DOHH2 (cell line): ENCODE measurements around the gene MAP4K3.

Experiments used
- H3F3A ChIP-seq: fragments of 200-600 bp; sonication (generic), shearing (Covaris generic); 2 replicates; pipeline ENCODE4 v1.6.0; 2016; ENCODE audit warnings: antibody characterized with exemption, mild to moderate bottlenecking; ENCODE audit not compliant: control insufficient read depth, insufficient read depth
- H3K27ac ChIP-seq: fragments of 200-600 bp; sonication (generic); 2 replicates; pipeline ENCODE4 v1.5.1; 2014; ENCODE audit warnings: low read depth, mild to moderate bottlenecking, low read length, moderate library complexity
- H3K27me3 ChIP-seq: fragments of 200-600 bp; sonication (generic); 2 replicates; pipeline ENCODE4 v1.6.1; 2014; ENCODE audit warnings: mild to moderate bottlenecking, low read length, mixed read lengths; ENCODE audit not compliant: control insufficient read depth
- H3K36me3 ChIP-seq: fragments of 200-600 bp; sonication (generic); 2 replicates; pipeline ENCODE4 v1.6.1; 2014; ENCODE audit warnings: mild to moderate bottlenecking, low read length, moderate library complexity, mixed read lengths; ENCODE audit not compliant: control insufficient read depth
- H3K4me1 ChIP-seq: fragments of 200-600 bp; sonication (generic); 2 replicates; pipeline ENCODE4 v1.6.1; 2014; ENCODE audit warnings: mild to moderate bottlenecking, low read length, mixed read lengths; ENCODE audit not compliant: control insufficient read depth
- H3K4me2 ChIP-seq: fragments of 200-600 bp; sonication (generic); 2 replicates; pipeline ENCODE4 v1.6.0; 2014; ENCODE audit warnings: mild to moderate bottlenecking, low read length, moderate library complexity
- H3K4me3 ChIP-seq: fragments of 200-600 bp; sonication (generic); 2 replicates; pipeline ENCODE4 v1.5.1; 2014; ENCODE audit warnings: mild to moderate bottlenecking, low read length, mixed read lengths
- H3K79me2 ChIP-seq: fragments of 200-600 bp; sonication (generic); 2 replicates; pipeline ENCODE4 v1.6.1; 2014; ENCODE audit warnings: mild to moderate bottlenecking, low read length, mixed read lengths; ENCODE audit not compliant: control insufficient read depth
- H3K9me2 ChIP-seq: fragments of 200-600 bp; sonication (generic); replicated peaks from 2 replicates; pipeline ENCODE4 v1.6.1; 2014; ENCODE audit warnings: mild to moderate bottlenecking, low read length, mixed read lengths; ENCODE audit not compliant: control insufficient read depth
- H3K9me3 ChIP-seq: fragments of 200-600 bp; sonication (generic); 2 replicates; pipeline ENCODE4 v1.6.1; 2014; ENCODE audit warnings: antibody characterized with exemption, low read length, mixed read lengths; ENCODE audit not compliant: control insufficient read depth, insufficient read depth
- H4K20me1 ChIP-seq: fragments of 200-600 bp; sonication (generic); 2 replicates; pipeline ENCODE4 v1.6.0; 2014; ENCODE audit warnings: low read depth, mild to moderate bottlenecking, antibody characterized with exemption, low read length, moderate library complexity; ENCODE audit not compliant: control insufficient read depth, insufficient read depth
- EZH2phosphoT487 ChIP-seq: fragments of 200-600 bp; sonication (generic); IDR thresholded peaks from 2 replicates; pipeline ENCODE4 v1.6.1; 2017; ENCODE audit warnings: borderline replicate concordance, mild to moderate bottlenecking, antibody characterized with exemption, low read length, moderate library complexity, mixed read lengths
- TF ChIP-seq, protein P1 (sequence below): fragments of 200-600 bp; sonication (generic); IDR thresholded peaks from one replicate; pipeline ENCODE4 v1.5.1; 2014; ENCODE audit warnings: antibody characterized with exemption, mild to moderate bottlenecking, low read depth, low read length; ENCODE audit not compliant: poor library complexity, severe bottlenecking

MAP4K3 gene

DNA sequence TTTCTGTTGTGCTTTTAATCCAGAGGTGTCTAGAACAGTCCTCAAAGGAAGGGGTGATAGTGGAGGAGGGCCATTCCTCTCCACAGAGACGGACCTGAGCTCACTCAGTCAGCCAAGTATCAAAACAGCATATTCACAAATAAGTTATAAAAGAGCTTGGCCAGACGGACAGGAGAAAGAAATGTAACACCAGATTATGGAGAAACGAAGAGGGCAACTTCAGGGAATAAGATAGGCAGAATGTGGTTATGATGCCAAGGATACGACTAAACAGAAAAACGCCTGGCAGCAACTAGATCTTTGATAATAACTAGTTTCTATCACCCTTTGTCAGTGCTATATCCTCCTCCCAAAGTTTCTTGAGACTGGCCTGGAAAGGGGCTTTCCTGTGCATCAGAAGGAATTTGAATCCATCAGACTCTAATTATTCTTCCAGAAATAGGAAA lies 42.5 kb downstream of the MAP4K3 start:
- no peaks in the 10 kb centered on the region for H3K9me3 ChIP-seq
- H3K9me2 ChIP-seq = no peaks in the 10 kb centered on the region
- no peaks in the 10 kb centered on the region for H3K4me1 ChIP-seq
- H3K4me2 ChIP-seq = no peak overlapping the region
- no peak for TF ChIP-seq EZH2phosphoT487
- TF ChIP-seq, protein P1, sequence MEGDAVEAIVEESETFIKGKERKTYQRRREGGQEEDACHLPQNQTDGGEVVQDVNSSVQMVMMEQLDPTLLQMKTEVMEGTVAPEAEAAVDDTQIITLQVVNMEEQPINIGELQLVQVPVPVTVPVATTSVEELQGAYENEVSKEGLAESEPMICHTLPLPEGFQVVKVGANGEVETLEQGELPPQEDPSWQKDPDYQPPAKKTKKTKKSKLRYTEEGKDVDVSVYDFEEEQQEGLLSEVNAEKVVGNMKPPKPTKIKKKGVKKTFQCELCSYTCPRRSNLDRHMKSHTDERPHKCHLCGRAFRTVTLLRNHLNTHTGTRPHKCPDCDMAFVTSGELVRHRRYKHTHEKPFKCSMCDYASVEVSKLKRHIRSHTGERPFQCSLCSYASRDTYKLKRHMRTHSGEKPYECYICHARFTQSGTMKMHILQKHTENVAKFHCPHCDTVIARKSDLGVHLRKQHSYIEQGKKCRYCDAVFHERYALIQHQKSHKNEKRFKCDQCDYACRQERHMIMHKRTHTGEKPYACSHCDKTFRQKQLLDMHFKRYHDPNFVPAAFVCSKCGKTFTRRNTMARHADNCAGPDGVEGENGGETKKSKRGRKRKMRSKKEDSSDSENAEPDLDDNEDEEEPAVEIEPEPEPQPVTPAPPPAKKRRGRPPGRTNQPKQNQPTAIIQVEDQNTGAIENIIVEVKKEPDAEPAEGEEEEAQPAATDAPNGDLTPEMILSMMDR = no peak
- H3K36me3 ChIP-seq = no peaks in the 10 kb centered on the region
- no peaks in the 10 kb centered on the region for H3F3A ChIP-seq
- no peaks in the 10 kb centered on the region for H3K27me3 ChIP-seq
- H3K27ac ChIP-seq = no peak overlapping the region
- H3K79me2 ChIP-seq = peaks cover 37% of the 10 kb centered on the region
- no peak overlapping the region for H3K4me3 ChIP-seq
- no peaks in the 10 kb centered on the region for H4K20me1 ChIP-seq

DNA sequence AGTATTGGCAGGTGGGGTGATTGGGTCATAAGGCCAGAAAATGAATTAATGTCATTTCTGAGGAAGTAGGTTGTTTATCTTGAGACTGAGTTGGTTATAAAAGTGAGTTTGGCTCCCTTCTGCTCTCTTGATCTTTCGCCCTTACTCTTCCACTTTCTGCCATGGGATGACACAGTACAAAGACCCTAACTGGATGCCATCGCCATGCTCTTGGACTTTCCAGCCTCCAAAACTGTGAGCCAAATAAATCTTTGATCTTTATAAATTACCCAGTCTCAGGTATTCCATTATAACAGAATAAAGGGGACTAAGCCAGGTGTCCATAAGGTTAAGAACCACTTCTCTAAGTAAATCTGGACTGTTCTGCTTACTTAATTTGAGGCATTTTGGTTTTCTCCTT lies 44.4 kb downstream of the MAP4K3 start:
- Histone ChIP-seq H3K36me3 (no peaks in the 10 kb centered on the region), H3F3A (no peaks in the 10 kb centered on the region), H3K4me3 (no peak overlapping the region), H3K27ac (no peak overlapping the region), H3K9me2 (no peaks in the 10 kb centered on the region), H3K4me1 (no peaks in the 10 kb centered on the region), H3K9me3 (no peaks in the 10 kb centered on the region), H3K27me3 (no peaks in the 10 kb centered on the region), H3K4me2 (no peak overlapping the region), H4K20me1 (no peaks in the 10 kb centered on the region), H3K79me2 (peaks cover 40% of the 10 kb centered on the region)
- TF ChIP-seq, protein P1 = no peak
- TF ChIP-seq EZH2phosphoT487 = no peak

DNA sequence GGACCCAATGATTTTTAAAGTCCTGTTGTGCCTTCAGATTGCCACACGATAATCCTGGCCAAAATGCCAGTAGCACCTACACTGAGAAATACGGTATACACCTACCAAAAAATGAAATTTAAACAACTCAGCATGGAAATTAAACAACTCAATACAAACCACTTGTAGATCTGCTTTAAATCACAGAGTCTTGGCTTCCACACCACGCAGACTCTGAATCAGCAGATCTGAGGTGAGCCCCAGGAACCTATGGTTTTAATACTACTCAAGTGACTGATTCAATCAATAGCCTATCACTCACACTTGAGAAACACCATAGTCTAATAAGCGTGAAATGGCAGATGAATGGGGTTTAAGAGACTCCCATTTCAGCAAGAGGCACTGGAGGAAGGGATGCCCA lies 46.9 kb downstream of the MAP4K3 start:
- H3K79me2 ChIP-seq = peaks cover 37% of the 10 kb centered on the region
- no peaks in the 10 kb centered on the region for H3K9me2 ChIP-seq
- H3K27ac ChIP-seq = no peak overlapping the region
- no peaks in the 10 kb centered on the region for H3K9me3 ChIP-seq
- no peak overlapping the region for H3K4me2 ChIP-seq
- TF ChIP-seq EZH2phosphoT487 = no peak
- H4K20me1 ChIP-seq = no peaks in the 10 kb centered on the region
- no peaks in the 10 kb centered on the region for H3K27me3 ChIP-seq
- H3K4me3 ChIP-seq = no peak overlapping the region
- H3F3A ChIP-seq = no peaks in the 10 kb centered on the region
- H3K36me3 ChIP-seq = no peaks in the 10 kb centered on the region
- no peaks in the 10 kb centered on the region for H3K4me1 ChIP-seq

DNA sequence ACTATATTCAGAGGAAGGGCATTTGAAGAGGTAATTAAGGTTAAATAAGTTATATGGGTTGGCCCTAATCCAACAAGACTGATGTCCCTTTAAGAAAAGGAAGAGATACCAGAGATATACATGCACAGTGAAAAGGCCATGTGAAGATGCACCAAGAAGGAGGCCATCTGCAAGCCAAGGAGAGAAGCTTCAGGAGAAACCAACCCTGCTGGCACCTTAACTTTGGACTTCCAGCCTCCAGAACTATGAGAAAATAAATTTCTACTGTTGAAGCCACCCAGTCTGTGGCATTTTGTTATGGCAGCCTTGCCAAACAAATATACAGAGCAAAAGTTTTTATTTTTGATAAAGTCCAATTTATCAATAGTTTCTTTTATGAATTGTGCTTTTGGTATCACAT lies 51.0 kb downstream of the MAP4K3 start:
- H4K20me1 ChIP-seq = no peaks in the 10 kb centered on the region
- no peaks in the 10 kb centered on the region for H3K27me3 ChIP-seq
- no peak overlapping the region for H3K27ac ChIP-seq
- H3K9me2 ChIP-seq = no peaks in the 10 kb centered on the region
- no peaks in the 10 kb centered on the region for H3K36me3 ChIP-seq
- no peaks in the 10 kb centered on the region for H3F3A ChIP-seq
- peaks cover 28% of the 10 kb centered on the region for H3K79me2 ChIP-seq
- peaks cover under 1% of the 10 kb centered on the region for H3K4me1 ChIP-seq
- no peak for TF ChIP-seq EZH2phosphoT487
- TF ChIP-seq, protein P1 = no peak
- no peak overlapping the region for H3K4me2 ChIP-seq
- no peak overlapping the region for H3K4me3 ChIP-seq
- H3K9me3 ChIP-seq = no peaks in the 10 kb centered on the region
